GM12878 (cell line): Measurements from ENCODE around the gene PCAT6. TPM values are rescaled to one million over a fixed set of nuclear protein-coding genes. Genes with fewer than 3 reads are reported as not detected.

Experiments
- ATAC-seq: fragments of 200-7000 bp; cut with Tn5 transposase; 3 replicates; pipeline ENCODE4 v1.9.1; 2020; ENCODE audit warnings: mild to moderate bottlenecking, moderate library complexity
- BruUV-seq: library from RNA; stranded (reverse); fragments of 400-500 nt; replicated peaks from 2 replicates; lab custom pipeline; 2021; lab: Mats Ljungman, UMichigan
- CTCF ChIA-PET: fragments of 300-600 bp; sonication (Branson Sonifier 250); formaldehyde crosslinking; extraction: SDS; loops from one replicate; lab custom pipeline; 2021; ENCODE audit warnings: inconsistent platforms; lab: Yijun Ruan, JAX
- POLR2A ChIA-PET: fragments of 350-600 bp; formaldehyde crosslinking; extraction: SDS; loops from one replicate; lab custom pipeline; 2021; ENCODE audit warnings: inconsistent platforms; lab: Charles Lee
- RAD21 ChIA-PET: fragments of 300-600 bp; sonication (Branson Sonifier 250); formaldehyde crosslinking; loops from one replicate; lab custom pipeline; 2023; ENCODE audit warnings: antibody characterized with exemption; ENCODE audit not compliant: unreplicated experiment; lab: Charles Lee
- SMC1A ChIA-PET: fragments of 300-600 bp; sonication (Branson Sonifier 250); formaldehyde crosslinking; loops from one replicate; lab custom pipeline; 2023; ENCODE audit not compliant: unreplicated experiment, uncharacterized antibody; lab: Charles Lee
- DNase-seq: peaks from one replicate; pipeline ENCODE4 v3.0.0-alpha.2; 2011; ENCODE audit warnings: low read depth, low spot score
- FAIRE-seq: peaks from 3 replicates; lab custom pipeline; 2011; peaks lifted over from hg19 to GRCh38; lab: Jason Lieb, UNC
- H2AFZ ChIP-seq: 2 replicates; pipeline ENCODE4 v1.6.0; 2011; ENCODE audit warnings: low read depth, low read length, control low read depth; ENCODE audit not compliant: control insufficient read depth
- H3K27ac ChIP-seq: 2 replicates; pipeline ENCODE4 v1.5.1; 2011; ENCODE audit warnings: control low read depth; ENCODE audit not compliant: control insufficient read depth, insufficient read depth
- H3K27me3 ChIP-seq, 2 experiments: replicated peaks in 1 of 2; 2 replicates each; pipeline versions ENCODE4 v1.6.0 to v1.6.1; 2011; ENCODE audit warnings: low read length in 1 of 2; ENCODE audit not compliant: control insufficient read depth in 2 of 2, insufficient read depth in 2 of 2
- H3K36me3 ChIP-seq, 2 experiments: 2 replicates each; pipeline ENCODE4 v1.5.1; 2011; ENCODE audit warnings: low read length in 1 of 2; ENCODE audit not compliant: control insufficient read depth in 2 of 2, insufficient read depth in 2 of 2
- H3K4me1 ChIP-seq: 2 replicates; pipeline ENCODE4 v1.6.1; 2011; ENCODE audit warnings: mild to moderate bottlenecking, low read length, moderate library complexity, mixed read lengths; ENCODE audit not compliant: control insufficient read depth, insufficient read depth
- H3K4me2 ChIP-seq: 2 replicates; pipeline ENCODE4 v1.6.0; 2011; ENCODE audit warnings: control low read depth; ENCODE audit not compliant: control insufficient read depth, insufficient read depth
- H3K4me3 ChIP-seq: fragments of 200-600 bp; sonication (generic); 2 replicates; pipeline ENCODE4 v1.5.1; 2016
- H3K79me2 ChIP-seq: 2 replicates; pipeline ENCODE4 v1.6.0; 2011; ENCODE audit warnings: low read length; ENCODE audit not compliant: control insufficient read depth, insufficient read depth
- H3K9ac ChIP-seq: 2 replicates; pipeline ENCODE4 v1.8.0; 2011; ENCODE audit warnings: low read length, control low read depth, mixed read lengths; ENCODE audit not compliant: control insufficient read depth, insufficient read depth
- H3K9me3 ChIP-seq: replicated peaks from 3 replicates; pipeline ENCODE4 v1.5.1; 2011; ENCODE audit warnings: mild to moderate bottlenecking, low read length; ENCODE audit not compliant: control insufficient read depth, insufficient read depth
- H4K20me1 ChIP-seq: 2 replicates; pipeline ENCODE4 v1.6.0; 2011; ENCODE audit not compliant: control insufficient read depth, insufficient read depth
- ATF2 ChIP-seq: IDR thresholded peaks from 2 replicates; pipeline ENCODE4 v1.6.1; 2012; ENCODE audit warnings: low read length, inconsistent platforms
- CREM ChIP-seq: IDR thresholded peaks from 2 replicates; pipeline ENCODE4 v1.6.1; 2014; ENCODE audit warnings: antibody characterized with exemption, low read depth
- EED ChIP-seq: sonication (generic); IDR thresholded peaks from 2 replicates; pipeline ENCODE4 v1.6.1; 2016; ENCODE audit warnings: antibody characterized with exemption, low read depth
- EGR1 ChIP-seq, 2 experiments: IDR thresholded peaks; 1 replicate in 1 of 2; 2 replicates in 1 of 2; pipeline ENCODE4 v1.6.1; 2011 to 2012; ENCODE audit warnings: low read depth in 2 of 2, low read length in 2 of 2, borderline replicate concordance in 1 of 2, mild to moderate bottlenecking in 1 of 2, moderate library complexity in 1 of 2
- GATAD2B ChIP-seq: fragments of 450-650 bp; conservative IDR thresholded peaks from 2 replicates; pipeline ENCODE4 v1.6.1; 2017; ENCODE audit warnings: low read depth, mild to moderate bottlenecking, moderate library complexity
- KAT2A ChIP-seq: conservative IDR thresholded peaks from 2 replicates; pipeline ENCODE4 v1.6.1; 2011; ENCODE audit warnings: low read depth, low read length; ENCODE audit not compliant: control insufficient read depth
- KDM1A ChIP-seq: fragments of 200-600 bp; sonication (generic); IDR thresholded peaks from 2 replicates; pipeline ENCODE4 v1.6.1; 2016; ENCODE audit warnings: borderline replicate concordance
- MEF2A ChIP-seq: IDR thresholded peaks from 2 replicates; pipeline ENCODE4 v1.6.1; 2011; ENCODE audit warnings: low read depth, mild to moderate bottlenecking, low read length, moderate library complexity; ENCODE audit not compliant: insufficient read depth
- MTA3 ChIP-seq: IDR thresholded peaks from 2 replicates; pipeline ENCODE4 v1.6.1; 2012; ENCODE audit warnings: low read length, inconsistent platforms, borderline replicate concordance
- NFYA ChIP-seq: IDR thresholded peaks from 2 replicates; pipeline ENCODE4 v1.6.1; 2011; ENCODE audit warnings: low read depth, mild to moderate bottlenecking, low read length, improper control_type of control experiment, borderline replicate concordance
- NR2C1 ChIP-seq: fragments of 450-650 bp; IDR thresholded peaks from 2 replicates; pipeline ENCODE4 v1.6.1; 2017; ENCODE audit warnings: antibody characterized with exemption, mild to moderate bottlenecking, moderate library complexity
- RBBP5 ChIP-seq: fragments of 200-600 bp; sonication (generic); conservative IDR thresholded peaks from 2 replicates; pipeline ENCODE4 v1.6.1; 2016
- SUZ12 ChIP-seq: fragments of 200-600 bp; sonication (generic); IDR thresholded peaks from one replicate; pipeline ENCODE4 v1.6.1; 2018; ENCODE audit warnings: antibody characterized with exemption, mild to moderate bottlenecking; ENCODE audit not compliant: unreplicated experiment
- TCF12 ChIP-seq: IDR thresholded peaks from 2 replicates; pipeline ENCODE4 v1.6.1; 2011; ENCODE audit warnings: low read depth, mild to moderate bottlenecking, low read length
- ZNF384 ChIP-seq: IDR thresholded peaks from 2 replicates; pipeline ENCODE4 v1.6.1; 2012; ENCODE audit warnings: low read depth, mild to moderate bottlenecking, low read length, improper control_type of control experiment, borderline replicate concordance
- ZNF687 ChIP-seq: fragments of 450-650 bp; IDR thresholded peaks from 2 replicates; pipeline ENCODE4 v1.6.1; 2017; ENCODE audit warnings: mild to moderate bottlenecking, moderate library complexity
- WGBS: methylation state at CpG from one replicate; pipeline ENCODE4 v1.1.6; 2016; ENCODE audit warnings: low lambda C conversion rate; ENCODE audit not compliant: insufficient replicate concordance, insufficient coverage; ENCODE audit errors: missing lambda C conversion rate; 5-methylcytosine and 5-hydroxymethylcytosine counted together
- in situ Hi-C: fragments of 300-500 bp; cut with MboI; formaldehyde crosslinking; loops from 9 replicates; pipeline ENCODE4 v1.14.3; 2018; ENCODE audit warnings: mixed read lengths
- intact Hi-C: fragments of 100-400 bp; cut with micrococcal nuclease; formaldehyde crosslinking; loops from one replicate; pipeline ENCODE4 v1.14.2; 2022; ENCODE audit not compliant: unreplicated experiment
- polyA plus RNA-seq, 11 experiments: library from polyadenylated mRNA; depleted of rRNA in 4 of 11; unstranded in 6 of 11; stranded (reverse) in 5 of 11; fragments of >200 nt; fragmentation: Nextera tagmentation in 4 of 11; fragmentation: Illumina TruSeq in 1 of 11; extraction: Ambion mirVana in 4 of 11; extraction: Trizol in 1 of 11; gene quantifications; 1 replicate in 1 of 11; 2 replicates in 10 of 11; pipeline versions ENCODE4 v1.2.1 to v1.2.3, GENCODE V29; 2011 to 2016; ENCODE audit warnings: inconsistent platforms in 2 of 11, missing spikeins in 2 of 11, low read depth in 1 of 11
- total RNA-seq, 4 experiments: library from RNA; depleted of rRNA in 3 of 4; stranded (reverse); fragments of >200 nt in 3 of 4; fragmentation: Illumina TruSeq in 1 of 4; extraction: Trizol in 1 of 4; gene quantifications; 2 replicates each; pipeline versions ENCODE4 v1.2.1 to v1.2.3, GENCODE V29; 2013 to 2021

PCAT6 gene
- total and polyA plus RNA-seq, 10 of the 15 experiments (the other 5 are each of a cell fraction or from before 2014, with no cell fraction given): 0.16 to 0.83 (median 0.48) TPM; not detected in 4

GRCh38 chr1:202848191-202848542 is 37.4 kb downstream of the PCAT6 start:
- no peak overlapping the region for H2AFZ ChIP-seq
- FAIRE-seq (no peak), ATAC-seq (peak; percentile 49; the same call in 2 of the 3 replicates), DNase-seq (peak; percentile 19)
- SMC1A ChIA-PET: interaction anchor here (1.6 kb wide), 1 partner anchor 13 kb away, joined by 4 read pairs; no protein-coding TSS in a partner anchor
- H3K4me2 ChIP-seq: peak overlapping the region; percentile 34; the same call in 1 of the 2 replicates
- H3K4me3 ChIP-seq: no peak overlapping the region
- no peak overlapping the region for H3K9ac ChIP-seq
- H3K79me2 ChIP-seq: no peaks in the 10 kb centered on the region
- no peak for TF ChIP-seq MTA3
- TF ChIP-seq NFYA: no peak
- no peak for TF ChIP-seq NR2C1
- TF ChIP-seq KDM1A: no peak
- TF ChIP-seq GATAD2B: no peak
- no peak for TF ChIP-seq RBBP5
- no peak for TF ChIP-seq SUZ12
- TF ChIP-seq MEF2A: peak; percentile 65; the same call in 1 of the 2 replicates
- peak in 1 of 2 experiments; percentile 29; a peak in 1 of 3 replicates for TF ChIP-seq EGR1 (IDR thresholded peaks at IDR 0.05; ENCODE audit: borderline replicate concordance in 1 of 2, low read depth in 2 of 2, low read length in 2 of 2)
- TF ChIP-seq CREM: 0 out of 2 replicates have a peak, but pooled peaks have one; percentile 23
- TF ChIP-seq TCF12: 0 out of 2 replicates have a peak, but pooled peaks have one; percentile 21
- no peak for TF ChIP-seq KAT2A
- no peak for TF ChIP-seq ZNF384
- TF ChIP-seq ZNF687: no peak
- TF ChIP-seq EED: 0 out of 2 replicates have a peak, but pooled peaks have one; percentile 20
- peak; percentile 39; the same call in 1 of the 2 replicates for TF ChIP-seq ATF2
- WGBS: 0% methylated on average over 2 of the region's 2 CpGs
- H3K4me1 ChIP-seq: peaks cover 7% of the 10 kb centered on the region; the same call in 1 of the 2 replicates
- no peaks in the 10 kb centered on the region for H4K20me1 ChIP-seq
- POLR2A ChIA-PET: no interaction called here
- no peaks in the 10 kb centered on the region for H3K9me3 ChIP-seq
- no peak overlapping the region for H3K27ac ChIP-seq
- BruUV-seq: no TSS peak
- intact Hi-C loops: no loop called here
- RAD21 ChIA-PET: interaction anchor here (1.7 kb wide), 1 partner anchor 43 kb away, joined by 4 read pairs; no protein-coding TSS in a partner anchor
- in situ Hi-C loops: no loop called here
- CTCF ChIA-PET: interaction anchor here (0.6 to 1.5 kb wide), 3 partner anchors 15 to 135 kb away, joined by 3 to 4 read pairs (median 3); no protein-coding TSS in a partner anchor
- H3K36me3 ChIP-seq: no peaks in the 10 kb centered on the region
- H3K27me3 ChIP-seq: no peaks in the 10 kb centered on the region
